Vagina (tissue), 2 donors: Measurements from ENCODE around the gene GRIK5.

ENCODE experiments used
- CTCF ChIP-seq, 3 experiments: fragments of 450-650 bp in 2 of 3; fragments of 200-600 bp in 1 of 3; sonication (generic) in 1 of 3; IDR thresholded peaks; one replicate each; pipeline ENCODE4 v1.5.1; 2017 to 2019; ENCODE audit warnings: antibody characterized with exemption in 3 of 3, mild to moderate bottlenecking in 2 of 3, moderate library complexity in 2 of 3
- POLR2A ChIP-seq, 2 donors: fragments of 450-650 bp; IDR thresholded peaks; one replicate each; pipeline ENCODE4 v1.6.1; 2017; ENCODE audit warnings: antibody characterized with exemption in 2 of 2, mild to moderate bottlenecking in 2 of 2, moderate library complexity in 2 of 2
- POLR2AphosphoS5 ChIP-seq, 2 donors: sonication (generic); formaldehyde crosslinking; IDR thresholded peaks; one replicate each; pipeline ENCODE4 v1.9.0; 2017; ENCODE audit warnings: antibody characterized with exemption in 2 of 2, mild to moderate bottlenecking in 2 of 2, low read depth in 1 of 2; ENCODE audit not compliant: insufficient read depth in 1 of 2

- TF ChIP-seq CTCF (IDR thresholded peaks at IDR 0.05) (no peak), POLR2A (IDR thresholded peaks at IDR 0.05) (no peak), POLR2AphosphoS5 (IDR thresholded peaks at IDR 0.05; ENCODE audit: insufficient read depth in 1 of 2, low read depth in 1 of 2) (no peak)
Observed at GRCh38 chr19:42098781-42099180, 28.8 kb upstream of the GRIK5 start.
